NCI-H2196 (cell line): ENCODE measurements around the gene SH3YL1.

Experiments
- DNase-seq: peaks from one replicate; lab custom pipeline; 2025; ENCODE audit not compliant: unreplicated experiment; lab: John Stamatoyannopoulos, UW

SH3YL1 gene

GRCh38 chr2:258933-259332 lies 4.9 kb downstream of the SH3YL1 start:
- no peak for DNase-seq

- no peak for DNase-seq
Measured at GRCh38 chr2:257842-258241, 6.0 kb downstream of the SH3YL1 start.

GRCh38 chr2:257429-257828 lies 6.4 kb downstream of the SH3YL1 start:
- DNase-seq = no peak

- DNase-seq = no peak
Measured at GRCh38 chr2:256094-256493, 7.7 kb downstream of the SH3YL1 start.

- DNase-seq = no peak
Measured at GRCh38 chr2:255195-255594, 8.6 kb downstream of the SH3YL1 start.

- DNase-seq = no peak
Measured at GRCh38 chr2:254241-254640, 9.6 kb downstream of the SH3YL1 start.

GRCh38 chr2:253202-253638 lies 10.6 kb downstream of the SH3YL1 start:
- DNase-seq = no peak

- no peak for DNase-seq
Measured at GRCh38 chr2:252001-252602, 11.7 kb downstream of the SH3YL1 start.

GRCh38 chr2:249538-250042 lies 14.2 kb downstream of the SH3YL1 start:
- DNase-seq = no peak

- no peak for DNase-seq
Measured at GRCh38 chr2:248724-249123, 15.1 kb downstream of the SH3YL1 start.

GRCh38 chr2:246489-247144 lies 17.2 kb downstream of the SH3YL1 start:
- DNase-seq = peak; percentile 44

- no peak for DNase-seq
Measured at GRCh38 chr2:244547-244946, 19.3 kb downstream of the SH3YL1 start.

- no peak for DNase-seq
Measured at GRCh38 chr2:238869-239268, 25.0 kb downstream of the SH3YL1 start.

- DNase-seq = no peak
Measured at GRCh38 chr2:238431-238830, 25.4 kb downstream of the SH3YL1 start.

- DNase-seq = no peak
Measured at GRCh38 chr2:237878-238277, 26.0 kb downstream of the SH3YL1 start.

GRCh38 chr2:236993-237539 lies 26.8 kb downstream of the SH3YL1 start:
- DNase-seq = no peak

GRCh38 chr2:234421-234820 lies 29.4 kb downstream of the SH3YL1 start:
- DNase-seq = no peak

GRCh38 chr2:233030-233429 lies 30.8 kb downstream of the SH3YL1 start:
- no peak for DNase-seq

GRCh38 chr2:231521-232185 lies 32.2 kb downstream of the SH3YL1 start:
- DNase-seq = no peak

GRCh38 chr2:228518-229278 lies 35.1 kb downstream of the SH3YL1 start:
- DNase-seq = no peak

- DNase-seq = no peak
Measured at GRCh38 chr2:228115-228514, 35.7 kb downstream of the SH3YL1 start.
